ENCODE data around the gene ENO2.
A peak's percentile ranks its signal among the peaks of the same experiment; 100 is the strongest.

ENO2 gene

GRCh38 chr12:6957741-6958608 lies 43.6 kb downstream of the ENO2 start:
- Histone ChIP-seq H3K27me3 (ENCODE audit: insufficient read depth, low read length) (peaks cover 10% of the 10 kb centered on the region; the same call in 1 of the 2 replicates), H3K4me2 (ENCODE audit: low read length) (no peak overlapping the region), H3K4me3 (ENCODE audit: low read depth, low read length, poor library complexity, severe bottlenecking) (no peak overlapping the region), H3F3A (ENCODE audit: insufficient read depth, low read length) (no peaks in the 10 kb centered on the region), H3K9ac (ENCODE audit: low read length) (no peak overlapping the region), H3K79me2 (ENCODE audit: insufficient read depth, low read length) (no peaks in the 10 kb centered on the region), H3K9me3 (ENCODE audit: low read length) (no peaks in the 10 kb centered on the region), H3K9me2 (ENCODE audit: low read depth, low read length) (no peaks in the 10 kb centered on the region), H4K20me1 (ENCODE audit: insufficient read depth, low read length) (no peaks in the 10 kb centered on the region), H3K4me1 (ENCODE audit: insufficient read depth, low read length, severe bottlenecking) (peaks cover 46% of the 10 kb centered on the region), H3K27ac (ENCODE audit: low read depth, low read length, poor library complexity, severe bottlenecking) (no peak overlapping the region), H3K36me3 (ENCODE audit: insufficient read depth, low read length) (no peaks in the 10 kb centered on the region), H2AFZ (ENCODE audit: low read length) (no peak overlapping the region)
- TF ChIP-seq CTCF (IDR thresholded peaks at IDR 0.05; ENCODE audit: low read length) (no peak), EZH2 (IDR thresholded peaks at IDR 0.05; ENCODE audit: borderline replicate concordance, low read length) (no peak)

GRCh38 chr12:6958609-6959057 lies 44.3 kb downstream of the ENO2 start:
- TF ChIP-seq EZH2 (IDR thresholded peaks at IDR 0.05; ENCODE audit: borderline replicate concordance, low read length) (no peak), CTCF (IDR thresholded peaks at IDR 0.05; ENCODE audit: low read length) (no peak)
- Histone ChIP-seq H3K79me2 (ENCODE audit: insufficient read depth, low read length) (no peaks in the 10 kb centered on the region), H3K9ac (ENCODE audit: low read length) (no peak overlapping the region), H4K20me1 (ENCODE audit: insufficient read depth, low read length) (no peaks in the 10 kb centered on the region), H3F3A (ENCODE audit: insufficient read depth, low read length) (no peaks in the 10 kb centered on the region), H3K9me2 (ENCODE audit: low read depth, low read length) (no peaks in the 10 kb centered on the region), H2AFZ (ENCODE audit: low read length) (no peak overlapping the region), H3K36me3 (ENCODE audit: insufficient read depth, low read length) (no peaks in the 10 kb centered on the region), H3K4me1 (ENCODE audit: insufficient read depth, low read length, severe bottlenecking) (peaks cover 42% of the 10 kb centered on the region), H3K4me3 (ENCODE audit: low read depth, low read length, poor library complexity, severe bottlenecking) (no peak overlapping the region), H3K27me3 (ENCODE audit: insufficient read depth, low read length) (peaks cover 10% of the 10 kb centered on the region; the same call in 1 of the 2 replicates), H3K27ac (ENCODE audit: low read depth, low read length, poor library complexity, severe bottlenecking) (no peak overlapping the region), H3K9me3 (ENCODE audit: low read length) (no peaks in the 10 kb centered on the region), H3K4me2 (ENCODE audit: low read length) (peak overlapping the region; percentile 29)

- H2AFZ ChIP-seq (ENCODE audit: low read length) = no peak overlapping the region
- peaks cover 42% of the 10 kb centered on the region for H3K4me1 ChIP-seq (ENCODE audit: insufficient read depth, low read length, severe bottlenecking)
- no peak overlapping the region for H3K9ac ChIP-seq (ENCODE audit: low read length)
- peaks cover 3% of the 10 kb centered on the region for H3K36me3 ChIP-seq (ENCODE audit: insufficient read depth, low read length)
- H4K20me1 ChIP-seq (ENCODE audit: insufficient read depth, low read length) = no peaks in the 10 kb centered on the region
- TF ChIP-seq CTCF (IDR thresholded peaks at IDR 0.05; ENCODE audit: low read length) (no peak), EZH2 (IDR thresholded peaks at IDR 0.05; ENCODE audit: borderline replicate concordance, low read length) (no peak)
- no peaks in the 10 kb centered on the region for H3K79me2 ChIP-seq (ENCODE audit: insufficient read depth, low read length)
- peak overlapping the region; percentile 29 for H3K4me2 ChIP-seq (ENCODE audit: low read length)
- no peaks in the 10 kb centered on the region for H3K9me2 ChIP-seq (ENCODE audit: low read depth, low read length)
- H3F3A ChIP-seq (ENCODE audit: insufficient read depth, low read length) = no peaks in the 10 kb centered on the region
- peaks cover 10% of the 10 kb centered on the region; the same call in 1 of the 2 replicates for H3K27me3 ChIP-seq (ENCODE audit: insufficient read depth, low read length)
- no peak overlapping the region for H3K27ac ChIP-seq (ENCODE audit: low read depth, low read length, poor library complexity, severe bottlenecking)
- H3K4me3 ChIP-seq (ENCODE audit: low read depth, low read length, poor library complexity, severe bottlenecking) = no peak overlapping the region
- H3K9me3 ChIP-seq (ENCODE audit: low read length) = no peaks in the 10 kb centered on the region
Observed at GRCh38 chr12:6959058-6959804, 44.9 kb downstream of the ENO2 start.
